G401 (cell line): ENCODE results near the gene BRD4. TPM values are rescaled to one million over a fixed set of nuclear protein-coding genes. Genes with fewer than 3 reads are reported as not detected.

Experiments used
- DNase-seq: peaks from one replicate; pipeline ENCODE4 v3.0.0-alpha.2; 2015; ENCODE audit warnings: low spot score
- in situ Hi-C: cut with HindIII; loops from 2 replicates; pipeline ENCODE4 v1.10.0; 2016; ENCODE audit warnings: low sequenced_read_pairs, mixed read lengths
- total RNA-seq: library from RNA; depleted of rRNA; stranded (reverse); fragments of >200 nt; shearing (Covaris generic); gene quantifications from 2 replicates; pipeline ENCODE4 v1.2.3, GENCODE V29; 2014; rRNA removed

The BRD4 gene
- total RNA-seq, 1 experiment from 2014 or later = 8.6 TPM

DNA sequence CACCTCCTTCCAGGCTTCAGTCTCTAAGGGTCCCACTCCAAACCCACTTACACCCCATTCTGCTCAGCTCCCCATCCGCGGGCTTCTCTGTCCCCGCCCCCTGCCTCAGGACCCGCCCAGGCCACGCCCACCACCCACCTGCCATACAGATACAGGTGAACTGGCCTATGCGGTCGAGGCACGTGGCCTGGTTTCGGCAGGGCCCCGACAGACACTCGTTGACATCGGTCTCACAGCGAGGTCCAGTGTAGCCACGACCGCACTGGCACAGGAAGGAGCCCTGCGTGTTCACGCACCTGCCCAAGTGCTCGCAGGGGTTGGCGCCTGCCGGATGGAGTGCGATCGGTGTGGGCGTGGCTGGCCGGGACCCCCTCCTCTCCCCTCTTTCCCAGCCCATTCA, 143.5 kb downstream of the BRD4 start:
- no peak for DNase-seq
- in situ Hi-C loops = no loop called here

GRCh38 chr19:15187026-15188007, 145.0 kb downstream of the BRD4 start:
- in situ Hi-C loops = no loop called here
- DNase-seq = no peak

Other genes with a start within 250 kb of the BRD4 start
- gene SYDE1, start 225.1 kb downstream of the BRD4 start, total RNA-seq = 43.0 and 56.5 TPM in 2 replicates
- gene NOTCH3, start 131.5 kb downstream of the BRD4 start, total RNA-seq = 13.5 and 16.4 TPM in 2 replicates
- not detected in 2 replicates for gene EPHX3, start 100.1 kb downstream of the BRD4 start, total RNA-seq
- gene AKAP8, start 47.2 kb upstream of the BRD4 start, total RNA-seq = 19.6 and 25.3 TPM in 2 replicates
- gene AKAP8L, start 86.4 kb upstream of the BRD4 start, total RNA-seq = 86.3 and 92.4 TPM in 2 replicates
- 24.9 and 28.2 TPM in 2 replicates for gene WIZ, start 117.4 kb upstream of the BRD4 start, total RNA-seq
- gene RASAL3, start 132.0 kb upstream of the BRD4 start, total RNA-seq = not detected in 2 replicates
- not detected in 2 replicates for gene PGLYRP2, start 147.0 kb upstream of the BRD4 start, total RNA-seq
- 0.80 and 2.8 TPM in 2 replicates for gene CYP4F22, start 176.0 kb upstream of the BRD4 start, total RNA-seq